GM18868 (cell line): ENCODE measurements around the gene C1QTNF9.
"Not testable (repeated sequence)": the region's sequence is repeated elsewhere in the genome, so short reads cannot be mapped to it uniquely, and the experiment has no call there.

Experiments
- ATAC-seq: cut with Tn5 transposase; IDR thresholded peaks from one replicate; pipeline ENCODE4 v1.9.1; 2021; ENCODE audit warnings: mild to moderate bottlenecking, moderate library complexity; ENCODE audit not compliant: unreplicated experiment

Gene C1QTNF9

DNA sequence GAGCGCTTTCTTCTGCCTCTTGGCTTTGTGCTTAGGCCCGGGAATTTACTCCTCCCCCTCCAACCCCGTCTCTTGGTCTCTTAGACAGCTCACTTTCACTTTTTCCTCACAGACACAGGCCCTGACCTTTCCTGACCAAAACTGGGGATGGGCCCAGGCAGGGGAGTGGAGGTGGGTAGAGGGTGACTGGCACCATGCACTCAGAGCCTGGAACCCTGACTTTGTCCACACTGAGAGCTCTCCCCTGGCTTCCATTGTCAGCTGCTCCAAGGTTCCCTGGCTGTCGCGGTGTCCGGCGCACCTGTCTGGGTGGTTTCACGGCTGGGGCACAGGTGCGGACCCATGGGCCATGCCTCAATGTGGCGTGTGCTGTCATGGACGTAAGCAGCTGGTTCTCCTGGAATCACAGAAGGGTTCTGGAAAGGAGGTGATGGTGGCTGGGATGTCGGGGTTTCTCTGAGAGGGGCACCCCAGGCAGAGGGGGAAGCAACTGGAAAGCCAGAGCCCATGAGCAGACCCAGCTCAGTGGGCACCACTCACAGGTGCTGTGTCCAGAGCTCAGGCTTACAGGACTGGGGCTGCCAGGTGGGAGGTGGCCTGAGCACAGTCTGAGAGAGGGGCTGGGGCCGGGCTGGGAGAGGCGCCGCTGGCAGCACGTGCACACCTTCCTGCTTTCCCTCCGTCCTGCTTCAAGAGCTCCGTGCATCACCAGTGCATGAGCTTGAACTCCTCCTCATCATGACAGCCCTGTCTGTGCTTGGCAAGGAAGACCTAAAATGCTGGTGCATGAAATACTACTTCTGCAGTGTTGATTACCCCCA is 28.0 kb upstream of the C1QTNF9 start:
- ATAC-seq: no peak

DNA sequence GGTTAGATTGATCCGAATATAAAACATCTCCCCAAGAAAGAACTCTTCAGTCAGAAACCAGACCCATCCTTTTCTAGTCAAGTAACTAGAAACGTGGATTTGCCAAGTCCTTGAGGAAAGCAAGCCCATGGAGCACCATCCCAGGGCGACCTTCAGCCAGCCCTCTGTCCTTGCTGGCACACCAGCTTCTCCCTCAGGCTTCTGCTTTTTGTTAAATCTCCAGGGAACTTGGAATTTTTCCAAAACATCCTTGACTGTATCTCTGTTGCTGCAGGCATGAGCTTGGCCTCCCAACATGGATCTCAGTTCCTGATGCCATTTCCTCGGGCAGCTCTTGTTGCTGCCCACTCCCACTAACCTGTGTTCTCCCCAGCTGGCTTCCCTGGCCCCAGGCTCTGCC is 27.1 kb upstream of the C1QTNF9 start:
- no peak for ATAC-seq

GRCh38 chr13:24284889-24285565 is 24.4 kb upstream of the C1QTNF9 start:
- no peak for ATAC-seq

- no peak for ATAC-seq
Observed at GRCh38 chr13:24286624-24287023, 22.8 kb upstream of the C1QTNF9 start.

- no peak for ATAC-seq
Observed at GRCh38 chr13:24287748-24288287, 21.6 kb upstream of the C1QTNF9 start.

- ATAC-seq: no peak
Observed at GRCh38 chr13:24288870-24289269, 20.5 kb upstream of the C1QTNF9 start.

GRCh38 chr13:24290280-24290932 is 19.0 kb upstream of the C1QTNF9 start:
- ATAC-seq: no peak

GRCh38 chr13:24292481-24292880 is 16.9 kb upstream of the C1QTNF9 start:
- ATAC-seq: no peak

GRCh38 chr13:24293746-24294145 is 15.6 kb upstream of the C1QTNF9 start:
- ATAC-seq: no peak

- no peak for ATAC-seq
Observed at GRCh38 chr13:24299488-24300114, 9.8 kb upstream of the C1QTNF9 start.

DNA sequence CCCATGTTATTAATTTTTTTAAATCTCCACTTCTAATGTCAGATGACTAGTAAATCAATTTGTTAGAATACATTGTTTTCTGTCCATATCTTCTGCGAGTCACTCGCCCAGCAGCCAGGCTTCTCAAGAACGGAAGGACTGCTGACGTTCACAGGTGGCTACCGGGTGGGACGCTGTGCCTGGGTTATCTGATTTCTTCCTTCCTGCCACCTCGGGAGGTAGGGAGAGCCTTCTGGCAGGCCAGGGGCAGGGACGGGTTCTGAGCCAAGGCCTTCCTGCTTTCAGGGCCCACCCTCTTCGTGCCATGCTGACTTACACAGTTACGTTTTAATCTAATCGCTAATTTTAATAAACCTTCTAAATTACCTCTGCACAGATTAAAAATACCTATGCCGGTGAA is 7.9 kb upstream of the C1QTNF9 start:
- ATAC-seq: no peak

DNA sequence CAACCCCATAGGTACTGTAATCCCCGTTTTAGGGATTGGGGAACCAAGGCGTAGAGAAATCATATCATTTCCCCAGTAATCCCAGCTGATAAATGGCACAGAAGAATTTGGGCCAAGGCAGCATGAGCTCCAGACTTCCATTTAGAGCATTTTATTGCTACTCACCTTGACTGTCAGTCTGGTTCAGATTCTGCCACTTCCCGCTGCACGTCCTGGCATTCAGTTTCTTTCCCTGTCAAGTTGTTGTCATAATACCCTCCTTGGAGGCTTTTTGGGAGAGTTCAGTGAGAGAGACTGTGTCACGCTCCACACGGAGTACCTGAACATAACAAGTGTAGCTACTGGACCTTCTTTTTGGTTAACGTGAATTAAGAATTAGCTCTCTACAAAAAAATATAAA is 7.5 kb upstream of the C1QTNF9 start:
- ATAC-seq: no peak

DNA sequence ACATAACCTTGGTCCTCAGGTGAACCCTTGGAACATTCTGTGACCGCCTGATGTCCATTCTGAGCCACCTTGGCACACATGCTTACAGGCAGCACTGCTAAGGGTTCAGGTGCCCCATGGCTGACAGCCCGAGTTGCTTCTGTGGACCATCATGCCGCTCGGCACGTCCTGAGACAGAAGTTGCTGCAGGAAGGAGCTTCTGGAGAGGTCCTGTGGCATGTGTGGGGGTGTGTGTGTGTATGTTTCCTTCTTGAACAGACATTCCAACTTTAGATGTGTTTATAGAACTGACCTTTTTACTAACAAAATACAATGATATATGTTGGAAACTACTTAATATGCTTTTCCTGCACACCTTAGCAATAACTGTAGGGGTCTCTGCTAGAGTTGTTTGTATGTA is 4.8 kb upstream of the C1QTNF9 start:
- no peak for ATAC-seq

DNA sequence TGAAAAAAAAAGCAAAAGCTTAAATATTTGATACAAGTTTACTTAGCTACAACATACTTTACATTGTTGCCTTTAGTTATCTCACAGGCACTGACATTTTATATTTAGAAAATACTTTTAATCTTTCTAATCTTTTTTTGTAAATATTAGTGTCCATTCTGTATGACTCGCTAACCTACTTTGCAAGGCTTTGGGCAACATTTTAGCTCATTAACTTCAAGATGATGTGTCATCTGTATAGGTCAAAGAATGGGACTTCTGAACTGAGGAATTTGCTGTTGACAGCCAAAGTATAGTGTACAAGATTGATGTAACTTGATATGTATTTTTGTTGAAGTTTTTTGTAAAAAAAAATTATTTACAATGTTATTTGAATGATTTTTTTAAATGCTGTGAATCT is 2.7 kb upstream of the C1QTNF9 start:
- no peak for ATAC-seq

GRCh38 chr13:24307211-24308067 is 1.9 kb upstream of the C1QTNF9 start:
- no peak for ATAC-seq

DNA sequence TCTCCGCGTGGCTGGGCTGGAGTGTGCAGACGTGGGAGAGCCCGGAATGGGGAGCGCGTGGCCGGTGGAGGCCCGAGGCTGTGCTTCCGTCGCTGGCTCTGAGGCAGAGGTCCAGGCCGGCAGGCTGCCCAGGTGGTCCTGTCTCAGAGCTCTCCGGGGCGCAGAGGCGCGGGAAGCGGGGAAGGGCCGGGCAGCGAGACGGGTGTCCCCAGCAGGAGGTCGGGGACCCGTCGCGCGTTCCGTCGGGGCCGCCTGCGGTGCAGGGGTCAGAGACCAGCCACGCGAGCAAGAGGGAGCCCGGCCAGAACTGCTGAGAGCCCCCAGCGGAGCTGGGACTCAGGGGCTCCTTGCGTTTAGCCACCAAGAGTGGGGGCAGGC is 1.3 kb upstream of the C1QTNF9 start:
- ATAC-seq: no peak

DNA sequence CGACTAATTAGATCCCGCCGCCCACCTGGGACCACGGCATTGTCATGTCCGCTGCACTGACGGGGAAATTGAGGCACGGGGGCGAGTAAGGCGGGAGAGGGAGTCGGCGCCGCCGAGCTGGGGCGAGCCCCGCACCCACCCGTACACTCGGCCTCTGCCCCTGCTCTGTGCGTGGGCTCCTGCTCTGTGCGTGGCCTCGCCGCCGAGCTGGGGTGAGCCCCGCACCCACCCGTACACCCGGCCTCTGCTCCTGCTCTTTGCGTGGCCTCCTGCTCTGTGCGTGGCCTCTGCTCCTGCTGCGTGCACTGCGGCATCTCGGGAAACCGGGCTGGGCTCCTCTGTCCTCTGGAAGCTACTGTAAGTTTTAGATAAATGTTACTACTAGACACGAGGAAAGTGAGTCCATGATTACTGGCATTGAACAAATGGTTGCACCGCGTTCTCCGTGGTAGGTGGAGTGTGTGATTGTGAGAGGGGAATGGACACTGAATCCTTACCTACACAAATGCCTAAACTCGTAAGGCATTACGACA is 826 bp upstream of the C1QTNF9 start:
- no peak for ATAC-seq

- ATAC-seq: no peak
Observed at GRCh38 chr13:24313439-24313838, 4.1 kb downstream of the C1QTNF9 start.

DNA sequence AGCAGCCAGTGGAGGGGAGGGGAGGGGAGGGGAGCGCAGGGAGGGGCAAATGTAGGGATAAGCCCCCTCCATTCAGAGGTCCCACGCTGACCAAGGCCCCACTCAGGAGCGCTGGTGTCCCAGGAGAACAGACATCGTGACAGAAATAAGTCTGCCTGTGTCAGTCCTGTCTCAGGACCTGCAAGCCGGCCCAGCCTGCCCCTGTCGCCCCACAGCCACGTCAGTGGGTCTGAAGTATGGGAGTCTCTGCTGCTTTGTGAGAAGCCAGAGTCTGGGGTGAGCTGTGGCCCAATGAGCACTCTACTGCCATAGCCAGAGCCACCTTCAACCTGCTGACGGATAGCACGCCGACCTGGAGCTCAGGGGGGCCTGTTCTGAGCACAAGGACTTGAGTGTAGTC is 8.5 kb downstream of the C1QTNF9 start:
- not testable (repeated sequence) for ATAC-seq

DNA sequence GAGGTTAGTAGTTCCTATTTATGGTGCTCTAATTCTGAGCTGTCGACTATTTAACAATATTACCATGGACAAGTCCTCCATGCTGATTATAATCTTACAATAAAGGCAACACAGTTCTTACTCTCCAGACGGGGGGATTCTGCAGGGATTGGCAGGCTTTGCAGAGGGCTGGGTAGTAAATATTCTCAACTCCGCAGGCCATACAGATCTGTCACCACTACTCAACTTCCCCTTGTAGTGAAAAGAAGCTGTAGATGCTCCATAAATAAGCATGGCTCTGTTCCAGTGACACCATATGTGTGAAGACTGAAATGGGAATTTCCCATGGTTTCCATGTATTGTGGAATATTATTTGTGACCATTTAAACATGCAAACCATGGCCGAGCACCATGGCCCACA is 9.5 kb downstream of the C1QTNF9 start:
- ATAC-seq: not testable (repeated sequence)
